Duodenal mucosa (tissue), 2 donors: ENCODE results near the gene CCL24.
"Not testable (repeated sequence)": the region's sequence is repeated elsewhere in the genome, so short reads cannot be mapped to it uniquely, and the experiment has no call there.

Experiments used
- H3K27ac ChIP-seq: one replicate; pipeline ENCODE4 v1.7.0; 2013; ENCODE audit warnings: low read depth, low read length
- H3K27me3 ChIP-seq, 2 donors: one replicate each; pipeline ENCODE4 v1.7.0; 2013; ENCODE audit warnings: low read length in 2 of 2, control low read depth in 1 of 2; ENCODE audit not compliant: insufficient read depth in 2 of 2, control insufficient read depth in 1 of 2
- H3K36me3 ChIP-seq, 2 donors: one replicate each; pipeline ENCODE4 v1.7.0; 2013; ENCODE audit warnings: low read length in 2 of 2, control low read depth in 1 of 2; ENCODE audit not compliant: insufficient read depth in 2 of 2, control insufficient read depth in 1 of 2
- H3K4me1 ChIP-seq, 2 donors: one replicate each; pipeline ENCODE4 v1.7.0; 2013; ENCODE audit warnings: low read length in 2 of 2, control low read depth in 1 of 2; ENCODE audit not compliant: insufficient read depth in 2 of 2, control insufficient read depth in 1 of 2
- H3K4me3 ChIP-seq, 2 donors: one replicate each; pipeline ENCODE4 v1.7.0; 2013; ENCODE audit warnings: low read length in 2 of 2, low read depth in 1 of 2
- H3K9ac ChIP-seq, 2 donors: one replicate each; pipeline ENCODE4 v1.7.0; 2013; ENCODE audit warnings: low read length in 2 of 2, low read depth in 1 of 2
- H3K9me3 ChIP-seq, 2 donors: one replicate each; pipeline ENCODE4 v1.7.0; 2013; ENCODE audit warnings: low read length in 2 of 2, control low read depth in 1 of 2; ENCODE audit not compliant: control insufficient read depth in 1 of 2

The CCL24 gene

GRCh38 chr7:75813781-75814236 is at the start of gene CCL24:
TSS of gene CCL24 (minus strand) at chr7:75813806. CDS start at chr7:75813715, 91 bp downstream.
- Histone ChIP-seq H3K4me3 (peak within 1 kb of the TSS in 1 of 2 donors; percentile 36), H3K27me3 (no peaks in the 10 kb centered on the region), H3K36me3 (no peaks in the 10 kb centered on the region), H3K4me1 (peaks cover 0 to 7% of the 10 kb centered on the region in 2 donors), H3K27ac (no peak within 1 kb of the TSS), H3K9ac (no peak within 1 kb of the TSS), H3K9me3 (no peaks in the 10 kb centered on the region)

- Histone ChIP-seq H3K9ac (no peak overlapping the region), H3K27me3 (no peaks in the 10 kb centered on the region), H3K4me1 (peaks cover under 1 to 5% of the 10 kb centered on the region in 2 donors), H3K36me3 (no peaks in the 10 kb centered on the region), H3K27ac (no peak overlapping the region), H3K9me3 (no peaks in the 10 kb centered on the region), H3K4me3 (no peak overlapping the region)
Observed at GRCh38 chr7:75861636-75862035, 48.0 kb upstream of the CCL24 start.

- Histone ChIP-seq H3K9me3 (no peaks in the 10 kb centered on the region), H3K27me3 (no peaks in the 10 kb centered on the region), H3K27ac (no peak overlapping the region)
Observed at GRCh38 chr7:75858410-75858809, 44.8 kb upstream of the CCL24 start.

GRCh38 chr7:75856536-75856935 is 42.9 kb upstream of the CCL24 start:
- no peak overlapping the region for H3K9ac ChIP-seq
- no peaks in the 10 kb centered on the region for H3K27me3 ChIP-seq
- no peak overlapping the region for H3K4me3 ChIP-seq
- no peaks in the 10 kb centered on the region for H3K4me1 ChIP-seq
- no peak overlapping the region for H3K27ac ChIP-seq
- no peaks in the 10 kb centered on the region for H3K9me3 ChIP-seq
- H3K36me3 ChIP-seq: no peaks in the 10 kb centered on the region

More at GRCh38 chr7:75858410-75858809, 44.8 kb upstream of the CCL24 start:
- Histone ChIP-seq H3K4me1 (no peaks in the 10 kb centered on the region), H3K4me3 (no peak overlapping the region), H3K36me3 (no peaks in the 10 kb centered on the region), H3K9ac (no peak overlapping the region)

GRCh38 chr7:75854813-75855345 is 41.3 kb upstream of the CCL24 start:
- not testable (repeated sequence) for H3K27me3 ChIP-seq, H3K4me3 ChIP-seq, H3K36me3 ChIP-seq, H3K9ac ChIP-seq, H3K4me1 ChIP-seq, H3K9me3 ChIP-seq, H3K27ac ChIP-seq

- Histone ChIP-seq H3K27ac (no peak overlapping the region), H3K36me3 (no peaks in the 10 kb centered on the region), H3K4me1 (no peaks in the 10 kb centered on the region), H3K9ac (no peak overlapping the region), H3K9me3 (no peaks in the 10 kb centered on the region), H3K27me3 (no peaks in the 10 kb centered on the region), H3K4me3 (no peak overlapping the region)
Observed at GRCh38 chr7:75854233-75854632, 40.6 kb upstream of the CCL24 start.

GRCh38 chr7:75850235-75850634 is 36.6 kb upstream of the CCL24 start:
- no peaks in the 10 kb centered on the region for H3K4me1 ChIP-seq
- H3K9ac ChIP-seq: no peak overlapping the region
- no peaks in the 10 kb centered on the region for H3K27me3 ChIP-seq
- no peak overlapping the region for H3K27ac ChIP-seq
- H3K9me3 ChIP-seq: no peaks in the 10 kb centered on the region
- H3K36me3 ChIP-seq: no peaks in the 10 kb centered on the region
- no peak overlapping the region for H3K4me3 ChIP-seq

- H3K4me1 ChIP-seq: no peaks in the 10 kb centered on the region
- H3K9me3 ChIP-seq: no peaks in the 10 kb centered on the region
- no peak overlapping the region for H3K27ac ChIP-seq
- H3K36me3 ChIP-seq: no peaks in the 10 kb centered on the region
- H3K27me3 ChIP-seq: no peaks in the 10 kb centered on the region
- H3K9ac ChIP-seq: no peak overlapping the region
- no peak overlapping the region for H3K4me3 ChIP-seq
Observed at GRCh38 chr7:75849573-75849972, 36.0 kb upstream of the CCL24 start.

- Histone ChIP-seq H3K36me3 (no peaks in the 10 kb centered on the region), H3K27ac (no peak overlapping the region), H3K4me3 (no peak overlapping the region), H3K4me1 (peaks cover 4 to 6% of the 10 kb centered on the region in 2 donors), H3K9me3 (no peaks in the 10 kb centered on the region), H3K9ac (no peak overlapping the region), H3K27me3 (no peaks in the 10 kb centered on the region)
Observed at GRCh38 chr7:75847707-75848106, 34.1 kb upstream of the CCL24 start.

- not testable (repeated sequence) for H3K36me3 ChIP-seq, H3K4me3 ChIP-seq, H3K9me3 ChIP-seq, H3K27me3 ChIP-seq, H3K4me1 ChIP-seq, H3K27ac ChIP-seq, H3K9ac ChIP-seq
Observed at GRCh38 chr7:75845132-75845531, 31.5 kb upstream of the CCL24 start.

- H3K9me3 ChIP-seq: no peaks in the 10 kb centered on the region
- no peaks in the 10 kb centered on the region for H3K36me3 ChIP-seq
- peaks cover 7 to 9% of the 10 kb centered on the region in 2 donors for H3K4me1 ChIP-seq
- H3K9ac ChIP-seq: no peak overlapping the region
- H3K27me3 ChIP-seq: no peaks in the 10 kb centered on the region
- no peak overlapping the region for H3K27ac ChIP-seq
- no peak overlapping the region for H3K4me3 ChIP-seq
Observed at GRCh38 chr7:75844158-75844557, 30.6 kb upstream of the CCL24 start.
